SH-SY5Y (cell line): ENCODE data around the gene SOCS1.

ENCODE experiments used
- GATA2 ChIP-seq: IDR thresholded peaks from 2 replicates; pipeline ENCODE4 v1.6.1; 2011; ENCODE audit warnings: mild to moderate bottlenecking, low read depth, low read length
- GATA3 ChIP-seq: IDR thresholded peaks from 2 replicates; pipeline ENCODE4 v1.6.1; 2011; ENCODE audit warnings: low read depth, mild to moderate bottlenecking, low read length, moderate library complexity

- TF ChIP-seq GATA3, result no peak
- no peak for TF ChIP-seq GATA2
Observed at GRCh38 chr16:11257131-11257938, 1.3 kb upstream of the SOCS1 start.
